GM23338 (cell line): ENCODE measurements around the gene TGIF1. TPM values are rescaled to one million over a fixed set of nuclear protein-coding genes. Genes with fewer than 3 reads are reported as not detected.

Source experiments
- ATAC-seq: fragments of 200-7000 bp; cut with Tn5 transposase; 3 replicates; pipeline ENCODE4 v1.9.1; 2020
- DNase-seq: peaks from one replicate; pipeline ENCODE4 v3.0.0-alpha.2; 2015; ENCODE audit warnings: low spot score
- H2AFZ ChIP-seq: fragments of 200-600 bp; sonication (generic); 2 replicates; pipeline ENCODE4 v1.8.0; 2016; ENCODE audit warnings: antibody characterized with exemption, mild to moderate bottlenecking, moderate library complexity
- H3F3A ChIP-seq: fragments of 200-600 bp; sonication (generic); replicated peaks from 2 replicates; pipeline ENCODE4 v1.8.0; 2017; ENCODE audit warnings: antibody characterized with exemption, mixed run types, low read depth
- H3K27ac ChIP-seq: fragments of 200-600 bp; sonication (generic); 2 replicates; pipeline ENCODE4 v1.6.1; 2016; ENCODE audit warnings: low read depth
- H3K27me3 ChIP-seq: fragments of 200-600 bp; sonication (generic); 2 replicates; pipeline ENCODE4 v1.8.0; 2016; ENCODE audit warnings: mild to moderate bottlenecking, mixed run types, moderate library complexity; ENCODE audit not compliant: insufficient read depth
- H3K36me3 ChIP-seq: fragments of 200-600 bp; sonication (generic); 2 replicates; pipeline ENCODE4 v1.8.0; 2016; ENCODE audit warnings: mild to moderate bottlenecking; ENCODE audit not compliant: insufficient read depth
- H3K4me1 ChIP-seq: fragments of 200-600 bp; sonication (generic); 2 replicates; pipeline ENCODE4 v1.8.0; 2016; ENCODE audit warnings: mild to moderate bottlenecking, moderate library complexity; ENCODE audit not compliant: insufficient read depth
- H3K4me2 ChIP-seq: fragments of 200-600 bp; sonication (generic); 2 replicates; pipeline ENCODE4 v1.7.1; 2017; ENCODE audit warnings: mixed run types
- H3K4me3 ChIP-seq: fragments of 200-600 bp; sonication (generic); 2 replicates; pipeline ENCODE4 v1.6.1; 2016; ENCODE audit warnings: mixed run types
- H3K79me2 ChIP-seq: fragments of 200-600 bp; sonication (generic); replicated peaks from 2 replicates; pipeline ENCODE4 v1.8.0; 2017; ENCODE audit warnings: mild to moderate bottlenecking; ENCODE audit not compliant: insufficient read depth
- H3K9me2 ChIP-seq: fragments of 200-600 bp; sonication (generic); 2 replicates; pipeline ENCODE4 v1.8.0; 2017; ENCODE audit not compliant: insufficient read depth
- H4K20me1 ChIP-seq: fragments of 200-600 bp; sonication (generic); replicated peaks from 2 replicates; pipeline ENCODE4 v1.8.0; 2017; ENCODE audit warnings: mild to moderate bottlenecking; ENCODE audit not compliant: insufficient read depth
- H3K27ac Mint-ChIP-seq: 2 replicates; pipeline ENCODE4 v1.8.0; 2020; ENCODE audit warnings: inconsistent platforms, mild to moderate bottlenecking, moderate library complexity, mixed read lengths
- H3K27me3 Mint-ChIP-seq: 3 replicates; pipeline ENCODE4 v1.8.0; 2022; ENCODE audit warnings: low read depth, mild to moderate bottlenecking, moderate library complexity, mixed read lengths, inconsistent platforms; ENCODE audit not compliant: insufficient read depth, poor library complexity
- H3K36me3 Mint-ChIP-seq: 3 replicates; pipeline ENCODE4 v1.8.0; 2021; ENCODE audit warnings: low read depth, mild to moderate bottlenecking, inconsistent platforms, moderate library complexity, mixed read lengths
- H3K4me1 Mint-ChIP-seq: 3 replicates; pipeline ENCODE4 v1.8.0; 2020; ENCODE audit warnings: mild to moderate bottlenecking, inconsistent platforms, mixed read lengths
- H3K4me3 Mint-ChIP-seq: 3 replicates; pipeline ENCODE4 v1.8.0; 2021; ENCODE audit warnings: moderate library complexity, mild to moderate bottlenecking, inconsistent platforms, mixed read lengths
- H3K9me3 Mint-ChIP-seq: 3 replicates; pipeline ENCODE4 v1.8.0; 2020; ENCODE audit warnings: moderate library complexity, mild to moderate bottlenecking, inconsistent platforms, mixed read lengths
- CREB1 ChIP-seq: fragments of 250-450 bp; sonication (Bioruptor Pico); IDR thresholded peaks from 2 replicates; pipeline ENCODE4 v1.5.0; 2020; ENCODE audit warnings: low read depth, mild to moderate bottlenecking, moderate library complexity
- CTCF ChIP-seq, 2 experiments: fragments of 200-600 bp in 1 of 2; sonication (generic) in 1 of 2; conservative IDR thresholded peaks; 2 replicates each; pipeline versions ENCODE4 v1.5.1 to v1.6.1; 2016 to 2017; ENCODE audit warnings: antibody characterized with exemption in 2 of 2, low read depth in 2 of 2, mild to moderate bottlenecking in 2 of 2, moderate library complexity in 1 of 2
- ETS1 ChIP-seq: IDR thresholded peaks from 2 replicates; pipeline ENCODE4 v1.6.1; 2016; ENCODE audit warnings: antibody characterized with exemption
- JUNB ChIP-seq: IDR thresholded peaks from one replicate; pipeline ENCODE4 v1.6.1; 2016; ENCODE audit warnings: antibody characterized with exemption; ENCODE audit not compliant: unreplicated experiment
- NANOG ChIP-seq: IDR thresholded peaks from 2 replicates; pipeline ENCODE4 v1.6.1; 2016; ENCODE audit warnings: antibody characterized with exemption, borderline replicate concordance
- POLR2AphosphoS5 ChIP-seq: IDR thresholded peaks from 2 replicates; pipeline ENCODE4 v1.6.1; 2016; ENCODE audit warnings: antibody characterized with exemption, low read depth
- REST ChIP-seq: IDR thresholded peaks from one replicate; pipeline ENCODE4 v1.6.1; 2018; ENCODE audit warnings: antibody characterized with exemption; ENCODE audit not compliant: unreplicated experiment
- ZNF114 ChIP-seq: fragments of 250-450 bp; sonication (Bioruptor Pico); IDR thresholded peaks from 2 replicates; pipeline ENCODE4 v1.5.0; 2020; ENCODE audit warnings: mild to moderate bottlenecking, moderate library complexity
- ZNF462 ChIP-seq: fragments of 250-450 bp; sonication (Bioruptor Pico); IDR thresholded peaks from 2 replicates; pipeline ENCODE4 v1.5.0; 2020; ENCODE audit warnings: mild to moderate bottlenecking, moderate library complexity
- polyA plus RNA-seq: library from polyadenylated mRNA; unstranded; fragments of >200 nt; fragmentation: Nextera tagmentation; extraction: Ambion mirVana; gene quantifications from 2 replicates; pipeline ENCODE4 v1.2.1, GENCODE V29; 2016
- total RNA-seq: library from RNA; depleted of rRNA; stranded (reverse); fragments of >200 nt; shearing (Covaris generic); gene quantifications from 2 replicates; pipeline ENCODE4 v1.2.3, GENCODE V29; 2014

The TGIF1 gene
- total and polyA plus RNA-seq, 2 experiments from 2014 or later: 294 to 316 TPM

GRCh38 chr18:3508576-3509549 lies 58.9 kb downstream of the TGIF1 start:
- peak overlapping the region; percentile 78; the same call in 1 of the 2 replicates for H3K27ac Mint-ChIP-seq
- Histone ChIP-seq H3K4me1 (peaks cover 23% of the 10 kb centered on the region), H3K4me3 (no peak overlapping the region), H3K27me3 (no peaks in the 10 kb centered on the region), H3K4me2 (0 out of 2 replicates have a peak overlapping the region, but pooled peaks have one; percentile 30), H3F3A (peaks cover 11% of the 10 kb centered on the region), H3K36me3 (no peaks in the 10 kb centered on the region), H2AFZ (peak overlapping the region; percentile 79), H3K9me2 (no peaks in the 10 kb centered on the region), H4K20me1 (no peaks in the 10 kb centered on the region), H3K27ac (peak overlapping the region; percentile 85), H3K79me2 (no peaks in the 10 kb centered on the region)
- peaks cover 3% of the 10 kb centered on the region for H3K27me3 Mint-ChIP-seq
- H3K9me3 Mint-ChIP-seq: no peaks in the 10 kb centered on the region
- peaks cover 30% of the 10 kb centered on the region for H3K4me1 Mint-ChIP-seq
- ATAC-seq (peak; percentile 94), DNase-seq (peak; percentile 56)
- no peak overlapping the region for H3K4me3 Mint-ChIP-seq
- H3K36me3 Mint-ChIP-seq: no peaks in the 10 kb centered on the region
- TF ChIP-seq POLR2AphosphoS5: no peak
- TF ChIP-seq NANOG: no peak
- TF ChIP-seq ZNF462 (CRISPR knock-in tag): no peak
- no peak for TF ChIP-seq CTCF (conservative IDR thresholded peaks at IDR 0.05; ENCODE audit: low read depth in 2 of 2)
- TF ChIP-seq ZNF114 (CRISPR knock-in tag): no peak
- TF ChIP-seq ETS1: no peak
- TF ChIP-seq JUNB: no peak
- TF ChIP-seq CREB1 (CRISPR knock-in tag): no peak
- no peak for TF ChIP-seq REST
